ENCODE data around the gene RAMP1.

RAMP1 gene

DNA sequence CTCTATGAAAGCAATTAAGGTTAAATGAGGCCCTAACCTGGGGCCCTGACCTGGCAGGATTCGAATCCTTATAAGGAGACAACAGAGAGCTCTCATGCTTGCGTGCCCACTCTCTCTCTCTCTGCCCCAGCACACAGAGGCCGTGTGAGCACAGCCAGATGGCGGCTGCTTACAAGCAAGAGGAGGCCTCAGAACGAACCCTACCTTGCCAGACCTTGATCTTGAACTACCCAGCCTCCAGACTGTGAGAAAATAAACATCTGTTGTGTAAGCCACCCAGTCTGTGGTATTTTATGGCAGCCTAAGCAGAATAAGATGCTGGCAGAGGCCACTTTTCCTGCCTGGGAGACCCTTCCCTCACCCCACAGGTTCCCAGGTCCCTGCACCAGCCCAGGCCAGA, 102.2 kb downstream of the RAMP1 start:
- no peak for DNase-seq (ENCODE audit: extremely low spot score)
- ChIA-PET CTCF (no interaction called here), POLR2A (no interaction called here)
- no peak for TF ChIP-seq ELF4 (IDR thresholded peaks at IDR 0.05)
- no peak for TF ChIP-seq SUZ12 (IDR thresholded peaks at IDR 0.05)

Data from HEK293T (cell line).